COLO668 (cell line): ENCODE results near the gene MDFI.

Source experiments
- DNase-seq: peaks from one replicate; lab custom pipeline; 2025; ENCODE audit not compliant: unreplicated experiment; lab: John Stamatoyannopoulos, UW

The MDFI gene

DNA sequence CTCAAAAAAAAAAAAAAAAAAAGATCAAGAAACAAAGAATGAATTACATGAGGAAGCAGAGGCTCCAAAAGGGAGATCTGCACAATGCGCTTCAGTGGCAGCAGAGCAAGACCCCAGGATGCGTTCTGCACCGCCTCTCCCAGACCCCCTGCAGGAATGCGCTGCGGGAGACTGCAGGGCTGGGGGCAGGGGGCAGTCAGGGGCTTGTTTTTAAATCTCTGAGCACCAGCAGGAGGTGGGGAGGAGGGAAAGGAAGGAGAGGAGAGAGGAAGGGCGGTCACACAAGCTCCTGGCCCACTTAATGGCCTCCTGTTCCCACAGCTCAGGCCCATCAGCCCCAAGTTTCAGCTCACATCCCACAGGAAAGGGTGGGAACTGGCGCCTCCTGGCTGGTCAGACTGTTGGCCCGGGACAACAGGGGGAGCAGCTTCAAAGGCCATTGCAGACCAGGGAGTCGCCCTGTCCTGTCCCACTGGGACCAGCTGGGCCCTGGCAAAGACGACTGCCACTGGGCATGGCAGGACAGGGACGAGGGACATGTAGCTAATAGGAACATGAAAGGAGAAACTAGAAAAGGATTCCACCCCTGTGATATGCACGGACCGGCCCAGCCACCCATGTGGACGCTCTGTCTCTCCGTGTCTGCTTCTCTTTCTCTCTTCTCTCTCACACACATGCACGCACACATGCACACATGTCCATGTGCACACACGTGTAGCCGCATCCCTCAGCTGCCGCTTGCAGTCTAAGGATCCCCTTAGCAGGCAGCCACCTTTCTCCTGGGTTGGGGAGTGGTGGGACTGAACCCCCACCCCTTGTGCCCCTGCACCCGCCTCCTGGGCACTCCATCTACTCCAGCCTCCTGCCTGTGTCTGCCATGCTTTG is 62.4 kb downstream of the MDFI start:
- DNase-seq, result no peak

DNA sequence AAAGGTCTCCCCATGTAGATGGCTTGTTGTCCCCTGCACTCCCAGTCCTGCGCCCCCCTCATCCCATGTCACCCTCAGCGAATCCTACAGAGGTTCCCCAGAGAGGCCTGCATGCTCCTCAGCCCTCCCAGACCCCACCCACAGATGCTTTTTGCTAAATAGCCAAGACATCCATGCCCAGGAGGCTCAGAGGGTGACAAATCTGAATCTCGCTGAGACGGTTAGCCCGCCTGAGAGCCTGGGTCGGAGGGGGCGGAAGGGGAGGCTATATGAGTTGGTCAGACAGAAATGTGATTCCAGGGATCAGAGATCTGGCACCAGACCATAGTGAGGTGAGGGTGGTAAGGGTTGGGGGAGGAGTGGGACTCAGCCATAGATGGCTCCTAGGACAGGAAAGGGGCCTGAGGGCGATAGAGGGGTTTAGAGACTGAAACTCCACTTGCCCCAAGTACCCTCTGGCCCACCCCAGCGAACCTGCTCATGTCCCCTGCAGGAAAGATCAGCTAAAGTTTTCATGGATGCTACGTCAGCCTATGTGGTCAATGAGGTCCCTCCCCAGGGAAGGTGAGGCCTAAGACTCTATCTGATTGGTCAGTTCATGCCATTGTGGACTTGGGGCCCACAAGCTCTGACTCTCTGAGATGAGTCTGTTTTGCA is 63.9 kb downstream of the MDFI start:
- DNase-seq, result no peak

- no peak for DNase-seq
These were observed 64.7 kb downstream of the MDFI start for GRCh38 chr6:41702771-41703494.
